Hematopoietic multipotent progenitor cell treated with erythropoietin and hydrocortisone succinate and interleukin-3 and kit ligand, for 4 days (in vitro differentiated cells): ENCODE data around the gene ISG15.
"Not testable (repeated sequence)": the region's sequence is repeated elsewhere in the genome, so short reads cannot be mapped to it uniquely, and the experiment has no call there.

ENCODE experiments used
- DNase-seq: peaks from one replicate; pipeline ENCODE4 v3.0.0-alpha.2; 2015

The ISG15 gene

GRCh38 chr1:975896-976683 lies 37.2 kb upstream of the ISG15 start:
- DNase-seq: peak; percentile 78

- DNase-seq: not testable (repeated sequence)
Observed at GRCh38 chr1:976791-977190, 36.5 kb upstream of the ISG15 start.

GRCh38 chr1:978069-978834 lies 35.0 kb upstream of the ISG15 start:
- no peak for DNase-seq

GRCh38 chr1:978835-979743 lies 34.2 kb upstream of the ISG15 start:
- DNase-seq: no peak

GRCh38 chr1:979744-980072 lies 33.6 kb upstream of the ISG15 start:
- no peak for DNase-seq

GRCh38 chr1:980137-980571 lies 33.1 kb upstream of the ISG15 start:
- DNase-seq: no peak

GRCh38 chr1:980602-981395 lies 32.5 kb upstream of the ISG15 start:
- DNase-seq: no peak

- DNase-seq: no peak
Observed at GRCh38 chr1:981491-981954, 31.8 kb upstream of the ISG15 start.

- no peak for DNase-seq
Observed at GRCh38 chr1:981955-982558, 31.2 kb upstream of the ISG15 start, which contains the start of gene PERM1. Gene PERM1 (minus strand): TSS chr1:982093. CDS start chr1:981029, 1,064 bp downstream.

- DNase-seq: no peak
Observed at GRCh38 chr1:982765-983436, 30.4 kb upstream of the ISG15 start.

- DNase-seq: peak; percentile 46
Observed at GRCh38 chr1:983798-984475, 29.4 kb upstream of the ISG15 start.

- no peak for DNase-seq
Observed at GRCh38 chr1:984476-984814, 28.9 kb upstream of the ISG15 start.

- DNase-seq: no peak
Observed at GRCh38 chr1:985126-985525, 28.2 kb upstream of the ISG15 start.

GRCh38 chr1:988061-988460 lies 25.2 kb upstream of the ISG15 start:
- not testable (repeated sequence) for DNase-seq

- DNase-seq: not testable (repeated sequence)
Observed at GRCh38 chr1:991275-991674, 22.0 kb upstream of the ISG15 start.

GRCh38 chr1:991895-992294 lies 21.4 kb upstream of the ISG15 start:
- no peak for DNase-seq

- no peak for DNase-seq
Observed at GRCh38 chr1:992362-992761, 20.9 kb upstream of the ISG15 start.

- no peak for DNase-seq
Observed at GRCh38 chr1:993379-993995, 19.8 kb upstream of the ISG15 start.

- not testable (repeated sequence) for DNase-seq
Observed at GRCh38 chr1:994546-994945, 18.8 kb upstream of the ISG15 start.
